A204.1 (cell line): ENCODE data around the gene SLC45A2.

Source experiments
- FAIRE-seq: peaks from 2 replicates; lab custom pipeline; 2012; peaks lifted over from hg19 to GRCh38; lab: Jason Lieb, UNC

The SLC45A2 gene

GRCh38 chr5:34007201-34007620, 22.7 kb upstream of the SLC45A2 start:
- no peak for FAIRE-seq

DNA sequence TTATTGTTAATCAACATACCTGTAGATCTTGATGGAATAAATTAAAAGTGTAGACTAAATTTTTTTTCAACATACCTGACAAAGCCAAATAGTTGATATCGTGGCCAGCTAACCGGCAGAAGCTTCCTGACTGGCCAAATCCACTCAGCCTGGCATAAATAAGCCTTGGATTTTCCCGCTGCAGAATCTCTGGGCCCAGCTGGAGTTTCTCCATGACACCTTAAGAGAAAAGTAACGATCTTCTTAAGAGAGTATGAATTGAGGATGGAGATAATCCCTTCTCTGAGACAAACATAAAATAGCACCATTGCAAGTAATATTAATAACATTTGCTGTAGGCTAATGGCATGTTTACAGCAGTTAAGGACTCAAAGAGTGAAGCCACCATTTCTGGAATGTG, 21.2 kb upstream of the SLC45A2 start:
- FAIRE-seq: no peak

DNA sequence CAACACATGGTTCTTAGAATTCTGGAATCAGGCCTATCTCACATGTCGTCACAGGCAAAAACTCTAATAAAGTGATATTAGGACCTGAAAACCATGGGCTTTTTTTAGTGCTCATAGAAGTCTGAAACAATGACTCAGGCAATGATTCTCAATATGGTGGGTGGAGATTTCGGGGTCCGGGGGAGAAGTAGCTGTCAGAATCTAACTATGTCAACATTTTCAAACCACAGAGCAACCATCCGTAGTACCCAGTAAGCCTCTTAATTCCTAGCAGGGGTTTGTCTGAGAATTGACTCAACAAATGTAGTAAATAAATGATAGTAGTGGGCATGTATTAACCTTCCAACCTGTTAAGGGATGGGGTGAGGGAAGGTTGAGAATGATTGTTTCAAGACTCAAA, 20.7 kb upstream of the SLC45A2 start:
- no peak for FAIRE-seq

GRCh38 chr5:34003941-34004340, 19.4 kb upstream of the SLC45A2 start:
- no peak for FAIRE-seq

DNA sequence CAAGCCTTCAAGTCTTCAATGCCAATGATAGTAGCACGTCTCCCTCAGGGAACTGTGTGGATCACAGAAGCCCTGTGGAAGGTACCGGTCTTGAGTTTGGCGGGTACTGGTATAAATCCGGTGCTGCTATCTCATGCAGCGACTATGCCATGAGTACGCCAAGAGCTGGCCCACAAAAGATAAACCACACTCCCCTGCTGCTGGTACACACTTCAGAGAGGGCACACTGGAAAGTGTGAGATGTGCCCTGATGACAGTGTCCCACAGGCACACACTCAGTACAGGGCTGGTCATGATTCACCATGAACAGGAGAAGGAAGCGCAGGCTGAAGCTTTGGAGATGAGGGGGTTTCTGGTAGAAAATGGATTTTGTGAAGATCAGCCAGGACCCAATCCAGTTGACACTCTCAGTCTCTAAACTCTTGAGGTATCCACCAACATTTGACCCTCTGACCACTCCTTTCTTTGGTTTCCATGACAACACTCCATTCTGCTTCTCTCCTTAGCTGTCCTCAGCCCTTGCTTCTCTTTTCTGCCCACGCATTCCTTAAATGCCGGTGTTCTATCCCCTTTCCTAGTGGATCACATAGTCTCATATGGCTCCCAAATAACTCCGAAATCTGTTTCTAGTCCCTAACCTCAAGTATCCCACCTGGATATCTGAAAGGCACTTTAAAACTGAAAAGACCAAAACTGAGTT, 18.3 kb upstream of the SLC45A2 start:
- no peak for FAIRE-seq

DNA sequence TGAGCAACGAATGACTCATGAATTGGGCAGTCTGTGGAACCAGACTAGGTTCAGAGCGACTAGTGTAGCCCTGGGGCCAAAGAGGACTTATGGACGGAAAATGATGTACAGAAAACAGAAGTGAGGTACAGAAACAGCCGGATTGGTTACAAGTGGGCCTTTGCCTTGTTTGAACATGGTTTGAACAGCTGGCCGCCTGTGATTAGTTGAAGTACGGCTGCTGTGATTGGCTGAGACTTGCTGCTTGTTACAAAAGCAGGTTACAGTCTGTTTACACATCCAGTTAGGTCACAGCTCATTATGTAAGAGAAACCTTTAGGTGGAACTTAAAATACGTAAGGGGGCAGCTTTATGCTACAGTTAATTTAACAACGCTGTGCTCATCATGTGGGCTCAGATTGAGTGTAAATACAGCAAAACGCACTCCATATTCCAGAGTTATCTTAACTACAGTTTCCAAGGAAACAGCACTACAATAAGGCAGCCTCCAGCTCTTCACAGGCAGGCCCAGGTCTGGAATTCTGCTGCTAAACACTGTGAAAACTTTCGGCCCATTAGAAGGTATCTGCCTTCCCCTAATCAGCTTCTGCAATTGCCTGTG, 16.8 kb upstream of the SLC45A2 start:
- no peak for FAIRE-seq

DNA sequence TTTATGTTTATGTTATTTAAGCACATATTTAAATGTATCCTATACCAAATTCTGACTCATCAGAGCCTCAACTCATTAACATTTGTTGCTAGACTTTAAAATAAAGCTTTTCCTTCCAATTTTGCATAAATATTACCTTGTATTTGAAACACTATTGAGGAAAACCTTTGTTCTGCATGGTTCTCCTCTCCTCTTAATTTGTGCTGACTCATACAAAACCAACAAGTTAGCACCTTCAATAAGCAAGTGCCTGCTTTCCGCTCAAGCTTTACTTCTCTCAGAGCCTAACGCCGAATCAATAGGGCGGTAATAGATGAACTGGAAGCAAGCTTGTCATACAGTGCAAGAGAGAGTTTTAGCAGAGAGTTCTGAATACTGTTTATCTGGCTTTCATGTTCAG, 15.5 kb upstream of the SLC45A2 start:
- FAIRE-seq: no peak

GRCh38 chr5:33997331-33997983, 13.0 kb upstream of the SLC45A2 start:
- FAIRE-seq: no peak

GRCh38 chr5:33995865-33996264, 11.4 kb upstream of the SLC45A2 start:
- FAIRE-seq: no peak

DNA sequence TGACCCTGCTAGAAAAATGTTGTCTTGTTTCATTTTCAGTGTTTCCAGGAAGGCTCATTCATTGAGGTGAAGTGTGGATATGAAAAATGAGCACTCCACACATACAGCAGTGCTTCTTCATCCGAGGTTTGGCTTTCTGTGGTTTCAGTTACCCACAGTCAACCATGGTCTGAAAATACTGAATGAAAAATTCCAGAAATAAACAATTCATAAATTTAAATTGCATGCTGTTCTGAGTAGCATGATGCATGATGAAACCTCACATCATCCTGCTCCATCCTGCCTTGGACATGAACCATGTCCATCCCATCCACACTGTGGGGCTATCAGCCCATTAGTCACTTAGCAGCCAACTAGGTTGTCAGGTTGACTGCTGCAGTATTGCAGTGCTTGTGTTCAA, 10.4 kb upstream of the SLC45A2 start:
- no peak for FAIRE-seq

DNA sequence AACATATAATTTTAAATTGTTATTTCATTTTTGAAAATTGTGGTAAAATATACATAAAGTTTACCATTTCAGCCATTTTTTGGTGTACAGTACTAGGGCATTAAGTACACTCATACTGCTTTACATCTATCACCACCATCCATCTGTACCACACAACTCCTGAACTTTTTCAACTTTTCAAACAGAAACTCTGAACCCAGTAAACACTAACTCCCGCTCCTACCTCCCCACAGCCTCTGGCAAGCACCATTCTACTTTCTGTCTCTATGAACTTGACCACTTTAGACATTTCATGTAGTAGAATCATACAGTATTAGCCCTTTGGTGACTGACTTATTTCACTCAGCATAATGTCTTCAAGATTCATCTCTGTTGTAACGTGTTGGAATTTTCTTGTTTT, 8.4 kb upstream of the SLC45A2 start:
- no peak for FAIRE-seq

- FAIRE-seq: no peak
Measured at GRCh38 chr5:33985447-33985846, 954 bp upstream of the SLC45A2 start.

DNA sequence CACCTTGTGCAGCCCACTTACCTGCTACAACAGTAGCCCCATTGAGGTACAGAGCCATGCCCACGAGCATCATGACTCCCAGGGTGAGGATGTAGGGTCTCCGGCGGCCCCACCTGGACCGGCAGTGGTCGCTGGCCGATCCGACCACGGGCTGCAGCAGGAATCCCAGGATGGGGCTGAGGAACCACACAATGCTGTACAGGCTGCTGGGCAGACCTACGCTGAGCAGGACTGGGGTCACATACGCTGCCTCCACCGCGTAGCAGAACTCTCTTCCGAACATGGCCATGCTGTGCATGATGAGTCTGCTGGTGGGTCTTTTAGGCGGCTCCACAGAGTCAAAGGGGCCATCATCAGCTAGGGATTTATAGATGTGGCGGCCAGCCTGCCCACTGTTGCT, 315 bp downstream of the SLC45A2 start:
- FAIRE-seq: no peak

DNA sequence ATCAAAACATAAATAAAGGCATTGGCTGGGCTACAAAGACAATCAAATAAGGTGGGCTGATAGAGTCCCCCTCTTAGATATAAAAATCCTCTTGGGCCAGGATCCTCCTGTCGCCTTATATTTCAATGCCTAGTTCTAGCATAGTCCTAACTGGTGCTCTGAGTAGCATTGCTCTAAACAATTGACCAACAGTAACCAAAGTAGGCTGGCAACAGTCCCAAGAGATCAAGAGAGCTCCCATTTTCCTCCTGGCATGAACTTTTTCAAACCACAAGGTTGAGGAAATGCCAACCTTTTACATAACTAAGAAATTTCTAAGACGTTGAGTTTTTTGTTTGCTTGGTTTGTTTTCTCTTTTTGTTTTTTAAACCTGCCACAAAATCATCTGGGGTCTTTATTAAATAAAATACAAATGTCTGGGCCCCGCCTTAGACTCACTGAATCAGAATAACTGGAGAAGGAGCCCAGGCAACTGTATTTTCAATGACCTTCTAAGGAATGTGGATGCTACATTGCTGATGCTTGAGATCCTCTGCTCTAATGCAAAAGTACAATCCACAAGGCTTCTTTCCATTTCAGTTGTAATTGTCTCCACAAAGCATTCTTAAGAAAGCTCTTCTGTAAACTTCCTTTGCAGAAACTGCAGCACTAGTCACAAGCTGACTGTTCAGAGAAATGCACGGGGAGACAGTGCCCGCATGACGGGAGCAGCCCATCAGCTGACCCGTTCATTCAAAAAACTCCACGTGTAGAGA, 2.9 kb downstream of the SLC45A2 start:
- no peak for FAIRE-seq

GRCh38 chr5:33980030-33980429, 4.5 kb downstream of the SLC45A2 start:
- FAIRE-seq: no peak

- no peak for FAIRE-seq
Measured at GRCh38 chr5:33978306-33978705, 6.2 kb downstream of the SLC45A2 start.

DNA sequence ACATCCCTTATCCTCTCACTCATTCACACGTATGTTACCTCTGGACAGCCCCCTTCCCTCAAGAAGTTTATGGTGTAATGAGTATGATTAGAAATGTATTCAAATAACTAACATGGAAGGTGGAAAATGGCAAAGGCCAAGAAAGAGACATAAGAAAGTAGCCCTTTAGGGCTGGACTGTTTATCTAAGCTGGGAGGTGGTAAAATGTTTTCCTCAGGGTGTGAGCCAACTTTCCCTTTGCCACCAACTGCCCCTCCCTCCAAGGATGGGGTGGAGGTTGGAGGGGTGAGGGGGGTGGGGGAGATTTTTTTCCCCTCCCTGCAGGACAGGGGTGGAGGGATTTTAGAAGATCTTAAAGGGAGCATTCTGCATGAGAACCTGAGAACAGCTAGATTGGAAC, 8.2 kb downstream of the SLC45A2 start:
- FAIRE-seq: no peak

DNA sequence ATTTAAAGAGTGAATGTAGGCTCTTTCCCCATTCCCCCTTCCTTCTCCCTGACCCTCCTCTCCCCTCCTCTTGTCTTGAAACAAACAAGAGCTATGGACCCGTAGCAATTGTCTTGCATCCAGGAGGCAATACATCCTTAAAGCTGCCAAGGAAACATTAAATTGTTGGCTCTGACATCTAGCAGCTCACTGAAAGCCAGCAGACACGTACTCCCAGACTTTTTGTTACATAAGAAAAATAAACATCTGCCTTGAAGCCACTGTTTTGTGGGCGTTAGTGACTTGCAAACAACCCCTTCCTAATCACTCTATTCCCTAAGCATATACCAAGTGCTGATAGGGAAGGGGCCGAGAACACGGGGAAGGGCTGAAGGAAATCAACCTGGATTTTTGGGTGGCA, 8.6 kb downstream of the SLC45A2 start:
- no peak for FAIRE-seq

DNA sequence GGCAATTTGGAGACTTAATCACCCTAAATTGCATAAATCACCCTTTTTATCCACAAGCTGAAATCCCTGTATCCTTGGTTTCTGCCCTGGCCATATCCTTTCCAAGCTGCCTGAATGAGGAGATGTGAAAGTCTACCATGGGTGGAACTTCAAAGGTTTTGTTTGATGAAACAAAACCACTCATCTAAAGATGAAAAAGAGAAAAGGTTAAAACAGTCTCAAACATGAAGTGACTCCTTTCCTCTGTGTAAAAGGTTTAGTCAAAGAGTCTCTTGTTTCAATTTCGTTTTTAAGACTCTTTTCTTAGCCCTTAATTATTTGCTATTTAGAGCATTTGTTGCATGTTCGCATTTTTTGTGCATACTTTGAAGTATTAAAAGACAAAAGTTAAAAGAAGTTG, 11.2 kb downstream of the SLC45A2 start:
- no peak for FAIRE-seq

DNA sequence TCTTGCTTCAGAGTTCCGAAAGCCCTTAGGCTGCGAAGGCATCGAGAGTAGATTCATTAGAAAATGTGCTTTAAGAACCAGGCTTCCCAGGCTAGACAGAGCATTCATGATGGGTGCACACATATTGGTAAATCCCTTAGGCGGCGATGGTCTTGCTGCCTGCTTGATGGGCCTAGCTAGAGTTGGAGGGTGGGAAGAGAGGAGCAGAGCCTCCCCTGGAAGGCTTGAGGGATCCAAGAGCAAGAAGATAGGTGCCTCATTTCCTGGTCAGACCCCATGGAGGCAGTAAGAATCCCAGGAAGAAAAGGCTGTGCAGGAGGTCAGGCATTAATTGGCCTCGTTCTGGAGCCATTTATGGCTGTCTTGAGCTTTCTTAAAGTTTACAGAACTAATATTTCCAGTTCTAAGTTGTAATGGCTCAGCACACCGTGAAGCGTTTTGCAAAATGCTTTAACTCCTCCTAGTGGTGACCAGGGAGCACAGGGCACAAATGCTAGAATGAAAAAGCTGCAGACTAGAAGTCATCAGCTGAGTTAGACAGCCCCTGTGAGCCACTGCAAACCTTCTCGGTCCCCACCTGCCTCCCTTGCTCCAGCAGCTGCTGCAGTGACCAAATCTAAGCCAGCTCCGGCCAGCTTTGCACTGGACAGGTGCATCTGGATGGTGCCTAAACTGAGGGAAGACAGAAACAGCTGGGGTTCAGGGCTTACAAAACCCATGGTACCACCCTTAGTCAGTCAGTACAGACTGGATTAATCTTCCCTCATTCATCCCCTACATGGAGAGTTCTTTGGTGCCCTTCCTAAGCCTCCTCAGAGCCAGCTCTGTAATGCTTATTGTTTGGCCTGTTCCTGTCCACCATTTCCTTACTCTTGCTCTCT, 14.7 kb downstream of the SLC45A2 start:
- no peak for FAIRE-seq

GRCh38 chr5:33968211-33969005, 16.1 kb downstream of the SLC45A2 start:
- no peak for FAIRE-seq
